GM15510 (cell line): ENCODE measurements around the gene GLB1L2.

Experiments
- POLR2A ChIP-seq: IDR thresholded peaks from 3 replicates; pipeline ENCODE4 v1.6.1; 2011; ENCODE audit warnings: borderline replicate concordance; ENCODE audit not compliant: insufficient read length; ENCODE audit errors: extremely low read depth

GLB1L2 gene

DNA sequence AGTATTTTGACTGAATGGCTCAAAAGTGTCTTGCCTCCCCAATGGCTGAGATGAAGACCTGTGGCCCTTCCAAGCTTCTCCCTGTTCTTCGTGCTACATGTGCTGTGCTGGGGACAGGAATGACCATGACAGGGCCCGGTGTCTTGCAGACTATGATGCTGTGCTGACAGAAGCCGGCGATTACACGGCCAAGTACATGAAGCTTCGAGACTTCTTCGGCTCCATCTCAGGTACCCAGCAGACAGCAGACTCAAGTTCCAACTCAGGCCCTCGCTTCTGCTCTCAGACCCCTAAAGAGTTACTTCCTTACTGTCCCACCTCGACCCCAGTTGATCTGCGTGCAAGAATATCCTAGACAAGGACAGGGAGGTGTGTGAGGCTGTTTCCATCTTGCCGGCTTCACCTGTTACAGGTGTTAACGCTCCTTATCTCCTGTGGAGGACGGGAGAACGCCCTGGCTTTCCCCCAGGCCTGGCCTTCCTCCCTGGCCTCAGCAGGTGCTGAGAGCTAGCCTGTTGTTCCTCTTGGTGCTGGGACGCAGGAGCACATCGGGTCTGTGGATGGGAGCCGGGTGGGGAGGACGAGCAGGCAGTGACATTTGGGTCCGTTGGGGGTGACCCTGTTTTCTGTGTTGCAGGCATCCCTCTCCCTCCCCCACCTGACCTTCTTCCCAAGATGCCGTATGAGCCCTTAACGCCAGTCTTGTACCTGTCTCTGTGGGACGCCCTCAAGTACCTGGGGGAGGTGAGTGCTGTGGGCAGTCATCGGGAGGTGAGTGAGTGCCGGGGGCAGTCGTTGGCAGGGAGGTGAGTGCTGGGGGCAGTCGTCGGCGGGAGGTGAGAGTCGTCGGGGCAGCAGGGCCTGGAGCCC is 38.1 kb downstream of the GLB1L2 start:
- no peak for TF ChIP-seq POLR2A

DNA sequence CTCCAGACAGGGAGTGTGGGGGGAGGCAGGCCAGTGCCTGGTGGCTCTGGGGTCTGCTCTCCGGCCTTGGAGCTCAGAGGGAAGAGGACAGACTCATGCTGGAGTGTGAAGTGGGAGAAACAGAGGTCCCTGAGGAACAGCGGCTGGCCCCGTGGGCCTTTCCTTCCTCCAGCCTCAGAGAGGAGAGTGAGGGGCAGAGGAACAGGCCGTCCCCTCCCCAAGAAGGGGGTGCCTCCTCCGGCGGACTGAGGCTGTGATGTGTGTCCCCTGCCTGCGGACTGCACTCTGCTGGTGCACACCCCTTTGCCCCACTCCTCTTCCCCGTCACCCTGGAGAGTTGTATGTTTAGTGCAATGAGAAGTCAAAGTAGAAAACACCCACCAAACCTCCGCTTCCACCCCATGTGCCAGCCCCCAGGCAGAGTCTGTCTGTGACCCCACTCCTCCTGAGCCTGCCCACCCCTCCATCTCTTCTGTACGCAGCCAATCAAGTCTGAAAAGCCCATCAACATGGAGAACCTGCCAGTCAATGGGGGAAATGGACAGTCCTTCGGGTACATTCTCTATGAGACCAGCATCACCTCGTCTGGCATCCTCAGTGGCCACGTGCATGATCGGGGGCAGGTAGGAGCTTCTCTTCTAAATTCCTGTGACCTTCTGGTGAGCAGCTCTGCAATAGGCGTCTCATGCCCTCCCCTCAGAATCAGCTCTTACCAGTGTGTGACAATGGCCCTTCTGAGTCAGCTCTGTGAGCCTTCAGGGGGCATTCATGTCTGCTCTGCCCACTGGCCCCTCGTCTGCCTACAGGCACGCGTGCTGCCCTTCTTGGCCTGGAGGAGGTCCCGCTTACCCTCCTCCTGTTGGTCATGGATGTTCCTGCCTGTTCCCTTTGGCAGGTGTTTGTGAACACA is 39.0 kb downstream of the GLB1L2 start:
- no peak for TF ChIP-seq POLR2A

DNA sequence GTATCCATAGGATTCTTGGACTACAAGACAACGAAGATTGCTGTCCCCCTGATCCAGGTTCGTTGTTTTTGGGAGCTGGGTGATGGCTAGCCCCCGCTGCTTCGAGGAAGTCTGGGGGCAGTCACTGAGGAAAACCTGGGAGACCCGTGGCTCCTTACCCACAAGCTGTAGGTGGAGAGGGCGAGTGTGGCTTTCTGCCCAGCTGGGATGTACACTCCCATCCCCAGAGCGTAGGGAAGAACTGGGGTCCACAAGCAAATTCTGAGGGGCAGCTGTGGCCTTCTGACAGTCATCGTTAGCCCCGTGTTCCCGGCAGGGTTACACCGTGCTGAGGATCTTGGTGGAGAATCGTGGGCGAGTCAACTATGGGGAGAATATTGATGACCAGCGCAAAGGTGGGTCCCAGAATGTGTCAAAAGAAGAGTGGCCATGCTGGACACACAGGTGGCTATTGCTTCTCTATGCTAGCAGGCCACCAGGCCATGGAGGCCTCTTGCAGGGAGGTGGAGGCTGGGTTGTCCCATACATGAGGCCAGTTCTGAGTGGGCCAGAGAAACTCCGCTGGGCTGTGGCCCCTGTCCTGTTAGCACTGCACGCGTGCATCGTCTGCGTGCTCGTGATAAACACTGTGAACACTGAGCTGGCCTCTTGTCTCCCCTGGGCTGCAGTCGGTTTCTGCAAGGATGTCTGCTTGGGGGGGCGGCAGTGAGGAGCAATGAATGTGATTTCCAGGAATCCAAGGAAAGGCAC is 39.8 kb downstream of the GLB1L2 start:
- TF ChIP-seq POLR2A = no peak

DNA sequence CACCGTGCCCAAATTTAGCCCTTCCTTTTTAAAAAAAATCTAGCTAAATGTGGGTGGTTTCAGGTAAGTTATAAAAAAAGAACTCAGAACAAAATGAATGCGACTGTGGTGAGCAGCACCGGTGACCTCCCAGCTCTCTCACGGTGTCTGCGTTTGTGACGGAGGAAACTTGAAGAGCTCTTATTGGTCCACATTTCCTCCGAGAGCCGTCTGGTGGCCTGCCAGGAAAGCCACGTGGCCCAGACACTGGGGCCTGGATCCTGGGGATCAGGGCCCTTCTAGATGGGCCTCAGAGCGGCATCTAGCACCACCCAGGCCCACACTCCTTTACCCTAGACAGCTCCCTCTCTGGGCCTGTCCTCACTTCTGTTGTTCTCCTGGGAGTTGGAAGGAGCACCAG is 40.7 kb downstream of the GLB1L2 start:
- no peak for TF ChIP-seq POLR2A

DNA sequence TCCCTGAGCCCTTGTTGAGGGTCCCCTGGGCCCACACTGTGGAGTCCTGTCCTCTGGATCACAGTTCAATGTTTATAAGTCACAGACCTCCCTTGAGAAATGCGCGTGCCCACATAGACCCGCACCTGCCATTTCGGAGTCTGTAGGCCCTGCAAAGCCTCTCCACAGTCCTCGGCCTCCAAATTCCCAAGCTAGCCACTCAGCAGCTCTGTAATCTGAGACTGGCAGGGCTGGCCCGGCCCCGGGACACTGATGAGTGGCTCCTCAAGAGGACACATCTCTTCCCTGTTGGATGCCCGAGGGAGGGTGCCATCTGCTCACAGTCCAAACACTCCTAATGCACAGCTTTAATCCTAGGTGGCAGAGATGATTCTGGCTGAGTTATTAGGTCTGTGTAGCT is 41.2 kb downstream of the GLB1L2 start:
- no peak for TF ChIP-seq POLR2A

DNA sequence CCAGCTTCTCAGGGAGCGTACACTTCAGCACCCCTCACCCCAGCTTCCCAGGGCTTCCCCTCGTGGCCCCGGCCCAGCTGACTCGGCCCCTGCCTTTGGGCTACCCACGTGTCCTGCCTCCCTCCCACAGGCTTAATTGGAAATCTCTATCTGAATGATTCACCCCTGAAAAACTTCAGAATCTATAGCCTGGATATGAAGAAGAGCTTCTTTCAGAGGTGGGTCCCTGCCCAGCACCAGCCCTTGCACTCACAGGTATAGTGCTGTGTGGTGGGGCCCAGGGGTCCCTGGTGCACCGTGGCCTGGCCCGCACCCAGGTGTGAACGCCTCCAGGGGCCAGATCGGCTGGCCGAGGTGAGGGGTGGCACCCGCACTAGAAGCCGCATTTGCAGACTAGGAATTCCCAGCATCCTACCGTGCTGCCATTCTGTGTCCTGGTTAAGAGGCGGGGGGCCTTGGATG is 41.8 kb downstream of the GLB1L2 start:
- TF ChIP-seq POLR2A = no peak

GRCh38 chr11:134374171-134374570 is 42.4 kb downstream of the GLB1L2 start:
- no peak for TF ChIP-seq POLR2A

- TF ChIP-seq POLR2A = no peak
Measured at GRCh38 chr11:134374891-134375550, 43.2 kb downstream of the GLB1L2 start.

- TF ChIP-seq POLR2A = no peak
Measured at GRCh38 chr11:134376150-134376921, 44.5 kb downstream of the GLB1L2 start.

- TF ChIP-seq POLR2A = no peak
Measured at GRCh38 chr11:134377876-134378275, 46.1 kb downstream of the GLB1L2 start.

DNA sequence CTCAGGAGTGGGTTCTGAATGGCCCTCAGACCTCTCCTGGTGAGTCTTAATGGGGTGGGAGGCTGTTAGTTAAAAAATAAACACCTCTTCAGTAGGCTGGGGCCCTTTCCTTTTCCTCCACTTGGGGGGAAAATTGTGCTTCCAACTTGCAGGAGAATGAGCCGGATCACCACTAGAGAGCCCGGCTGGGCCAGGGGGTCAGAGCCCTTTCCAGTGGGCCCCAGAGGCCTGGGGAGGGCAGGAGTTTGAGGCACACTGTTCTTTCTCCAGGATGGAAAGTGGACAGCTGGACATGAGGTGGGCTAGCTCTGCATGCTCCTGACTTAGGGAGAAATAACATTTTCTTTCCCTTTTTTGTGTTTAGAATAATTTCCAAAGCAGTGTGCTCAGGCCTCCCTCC is 47.5 kb downstream of the GLB1L2 start:
- TF ChIP-seq POLR2A = no peak

DNA sequence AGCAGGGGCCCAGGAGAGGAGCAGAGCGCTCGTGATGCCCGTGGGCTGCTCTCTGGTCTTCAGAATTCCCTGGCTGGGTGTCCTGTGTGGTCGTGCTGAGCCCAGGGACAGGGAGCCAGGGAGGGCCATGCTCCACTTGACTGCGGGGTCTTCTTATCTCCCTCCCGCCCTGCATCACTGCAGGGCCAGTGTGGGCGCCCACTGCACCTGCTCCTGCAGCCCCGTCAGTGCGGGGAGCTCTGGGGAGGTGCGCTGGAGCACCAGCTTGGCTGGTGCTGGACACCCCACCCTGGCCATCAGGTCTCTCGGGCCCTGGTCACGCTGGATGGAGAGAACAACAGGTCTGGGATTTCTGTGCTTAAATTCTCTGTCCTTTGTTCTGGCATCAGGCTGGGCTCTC is 48.4 kb downstream of the GLB1L2 start:
- TF ChIP-seq POLR2A = no peak

GRCh38 chr11:134380785-134381184 is 49.0 kb downstream of the GLB1L2 start:
- TF ChIP-seq POLR2A = no peak
